Tongue (tissue), 2 donors: Measurements from ENCODE around the gene PALM2AKAP2. TPM values are rescaled to one million over a fixed set of nuclear protein-coding genes. Genes with fewer than 3 reads are reported as not detected.
"Not testable (repeated sequence)": the region's sequence is repeated elsewhere in the genome, so short reads cannot be mapped to it uniquely, and the experiment has no call there.

Experiments
- DNase-seq: peaks from one replicate; pipeline ENCODE4 v3.0.0-alpha.2; 2015
- total RNA-seq: library from RNA; depleted of rRNA; stranded (reverse); fragments of >200 nt; gene quantifications from one replicate; pipeline ENCODE4 v1.2.3, GENCODE V29; 2014

Gene PALM2AKAP2
- total RNA-seq, 1 donor from 2014 or later: 64.8 TPM

- DNase-seq: peak; percentile 64
These were observed 25.1 kb downstream of the PALM2AKAP2 start for GRCh38 chr9:109805050-109805449.

- no peak for DNase-seq
These were observed 26.6 kb downstream of the PALM2AKAP2 start for GRCh38 chr9:109806506-109807115.

GRCh38 chr9:109811876-109812275 lies 31.9 kb downstream of the PALM2AKAP2 start:
- DNase-seq: no peak

- no peak for DNase-seq
These were observed 32.3 kb downstream of the PALM2AKAP2 start for GRCh38 chr9:109812331-109812730.

GRCh38 chr9:109812818-109813281 lies 32.9 kb downstream of the PALM2AKAP2 start:
- DNase-seq: no peak

GRCh38 chr9:109813303-109813702 lies 33.3 kb downstream of the PALM2AKAP2 start:
- no peak for DNase-seq

GRCh38 chr9:109813829-109814228 lies 33.8 kb downstream of the PALM2AKAP2 start:
- no peak for DNase-seq

GRCh38 chr9:109815366-109815947 lies 35.5 kb downstream of the PALM2AKAP2 start:
- DNase-seq: no peak

GRCh38 chr9:109816490-109816889 lies 36.5 kb downstream of the PALM2AKAP2 start:
- DNase-seq: peak; percentile 80

- peak; percentile 61 for DNase-seq
These were observed 37.3 kb downstream of the PALM2AKAP2 start for GRCh38 chr9:109817146-109817845.

GRCh38 chr9:109817846-109818472 lies 38.0 kb downstream of the PALM2AKAP2 start:
- peak; percentile 99 for DNase-seq

- DNase-seq: no peak
These were observed 41.7 kb downstream of the PALM2AKAP2 start for GRCh38 chr9:109821711-109822110.

- DNase-seq: not testable (repeated sequence)
These were observed 45.4 kb downstream of the PALM2AKAP2 start for GRCh38 chr9:109825383-109825782.

GRCh38 chr9:109826559-109826958 lies 46.6 kb downstream of the PALM2AKAP2 start:
- no peak for DNase-seq

- DNase-seq: no peak
These were observed 48.3 kb downstream of the PALM2AKAP2 start for GRCh38 chr9:109828254-109828653.
